HG03520 (cell line): ENCODE data around the gene CDC42EP1.
"Not testable (repeated sequence)": the region's sequence is repeated elsewhere in the genome, so short reads cannot be mapped to it uniquely, and the experiment has no call there.

Source experiments
- ATAC-seq: cut with Tn5 transposase; IDR thresholded peaks from one replicate; pipeline ENCODE4 v1.9.1; 2021; ENCODE audit warnings: mild to moderate bottlenecking, moderate library complexity; ENCODE audit not compliant: unreplicated experiment

The CDC42EP1 gene

GRCh38 chr22:37533995-37534394 is 26.3 kb upstream of the CDC42EP1 start:
- ATAC-seq, result no peak

- no peak for ATAC-seq
Observed at GRCh38 chr22:37534445-37534844, 25.8 kb upstream of the CDC42EP1 start.

- ATAC-seq, result no peak
Observed at GRCh38 chr22:37535159-37535558, 25.1 kb upstream of the CDC42EP1 start.

GRCh38 chr22:37538590-37539357 is 21.5 kb upstream of the CDC42EP1 start:
- ATAC-seq, result peak; percentile 65

GRCh38 chr22:37539790-37540189 is 20.5 kb upstream of the CDC42EP1 start:
- ATAC-seq, result not testable (repeated sequence)

GRCh38 chr22:37542416-37542815 is 17.9 kb upstream of the CDC42EP1 start:
- ATAC-seq, result not testable (repeated sequence)

- ATAC-seq, result no peak
Observed at GRCh38 chr22:37542959-37543358, 17.3 kb upstream of the CDC42EP1 start.

- no peak for ATAC-seq
Observed at GRCh38 chr22:37544955-37545702, 15.2 kb upstream of the CDC42EP1 start.

- ATAC-seq, result no peak
Observed at GRCh38 chr22:37545703-37546436, 14.4 kb upstream of the CDC42EP1 start.

GRCh38 chr22:37546437-37547250 is 13.6 kb upstream of the CDC42EP1 start:
- no peak for ATAC-seq

GRCh38 chr22:37547251-37547741 is 13.0 kb upstream of the CDC42EP1 start:
- no peak for ATAC-seq

GRCh38 chr22:37549704-37550059 is 10.6 kb upstream of the CDC42EP1 start:
- ATAC-seq, result no peak

- not testable (repeated sequence) for ATAC-seq
Observed at GRCh38 chr22:37550921-37551320, 9.4 kb upstream of the CDC42EP1 start.

- no peak for ATAC-seq
Observed at GRCh38 chr22:37551981-37552380, 8.3 kb upstream of the CDC42EP1 start.

- ATAC-seq, result no peak
Observed at GRCh38 chr22:37552524-37553163, 7.6 kb upstream of the CDC42EP1 start.

GRCh38 chr22:37553725-37554124 is 6.6 kb upstream of the CDC42EP1 start:
- ATAC-seq, result no peak

GRCh38 chr22:37555029-37555428 is 5.3 kb upstream of the CDC42EP1 start:
- ATAC-seq, result no peak

GRCh38 chr22:37556710-37557109 is 3.6 kb upstream of the CDC42EP1 start:
- no peak for ATAC-seq

- no peak for ATAC-seq
Observed at GRCh38 chr22:37557321-37558001, 2.8 kb upstream of the CDC42EP1 start.

GRCh38 chr22:37558815-37559214 is 1.5 kb upstream of the CDC42EP1 start:
- ATAC-seq, result no peak
